NK-92 (cell line): ENCODE results near the gene ENDOD1.
A peak's percentile ranks its signal among the peaks of the same experiment; 100 is the strongest.

Experiments used
- DNase-seq: peaks from one replicate; lab custom pipeline; 2025; ENCODE audit not compliant: unreplicated experiment; lab: John Stamatoyannopoulos, UW

ENDOD1 gene

DNA sequence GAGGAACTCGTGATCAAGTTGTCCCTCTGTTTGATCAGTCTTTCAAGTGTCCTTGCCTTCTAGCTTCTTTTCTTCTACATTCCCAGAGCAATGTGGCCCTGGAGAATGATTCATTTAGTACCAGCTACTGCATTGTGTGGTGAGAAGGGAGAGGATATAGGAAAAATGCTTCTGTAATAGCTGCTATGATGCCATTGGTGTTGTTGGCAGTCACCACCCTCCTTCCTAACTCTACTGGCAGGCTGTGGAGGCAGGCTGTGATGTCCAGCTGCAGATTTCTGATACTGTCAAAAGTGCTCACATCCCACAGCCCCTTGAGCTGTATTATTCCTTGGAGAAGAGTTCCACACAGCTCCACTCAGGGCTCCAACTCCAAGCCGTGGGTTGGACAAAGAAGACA, 52.8 kb downstream of the ENDOD1 start:
- no peak for DNase-seq

DNA sequence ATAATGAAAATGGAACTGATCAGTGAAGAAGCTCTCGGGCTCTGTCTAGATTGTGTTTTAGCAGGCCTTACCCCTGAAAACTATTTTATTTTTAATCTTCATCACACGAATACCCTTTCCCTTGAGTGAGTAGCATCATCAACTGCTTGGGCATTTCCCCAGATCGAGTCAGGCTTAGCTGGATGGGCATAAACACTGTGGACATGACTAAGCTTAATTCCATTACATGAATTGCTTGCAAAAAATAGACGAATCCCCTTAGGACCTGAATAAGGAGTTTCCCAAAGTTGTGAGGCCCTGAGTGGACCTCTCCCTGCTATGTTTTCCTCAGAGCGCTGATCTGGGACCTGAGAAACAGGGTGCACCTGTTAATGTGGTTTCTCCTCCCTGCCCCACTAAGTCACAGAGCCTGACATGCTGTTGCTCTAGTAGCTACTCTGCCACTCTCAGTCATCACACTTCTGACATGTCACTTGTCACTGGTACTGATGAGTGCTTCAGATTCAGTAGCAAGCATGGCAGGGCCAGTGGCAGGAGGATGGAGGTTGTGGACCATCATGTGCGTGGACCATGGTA, 53.5 kb downstream of the ENDOD1 start:
- DNase-seq = no peak

DNA sequence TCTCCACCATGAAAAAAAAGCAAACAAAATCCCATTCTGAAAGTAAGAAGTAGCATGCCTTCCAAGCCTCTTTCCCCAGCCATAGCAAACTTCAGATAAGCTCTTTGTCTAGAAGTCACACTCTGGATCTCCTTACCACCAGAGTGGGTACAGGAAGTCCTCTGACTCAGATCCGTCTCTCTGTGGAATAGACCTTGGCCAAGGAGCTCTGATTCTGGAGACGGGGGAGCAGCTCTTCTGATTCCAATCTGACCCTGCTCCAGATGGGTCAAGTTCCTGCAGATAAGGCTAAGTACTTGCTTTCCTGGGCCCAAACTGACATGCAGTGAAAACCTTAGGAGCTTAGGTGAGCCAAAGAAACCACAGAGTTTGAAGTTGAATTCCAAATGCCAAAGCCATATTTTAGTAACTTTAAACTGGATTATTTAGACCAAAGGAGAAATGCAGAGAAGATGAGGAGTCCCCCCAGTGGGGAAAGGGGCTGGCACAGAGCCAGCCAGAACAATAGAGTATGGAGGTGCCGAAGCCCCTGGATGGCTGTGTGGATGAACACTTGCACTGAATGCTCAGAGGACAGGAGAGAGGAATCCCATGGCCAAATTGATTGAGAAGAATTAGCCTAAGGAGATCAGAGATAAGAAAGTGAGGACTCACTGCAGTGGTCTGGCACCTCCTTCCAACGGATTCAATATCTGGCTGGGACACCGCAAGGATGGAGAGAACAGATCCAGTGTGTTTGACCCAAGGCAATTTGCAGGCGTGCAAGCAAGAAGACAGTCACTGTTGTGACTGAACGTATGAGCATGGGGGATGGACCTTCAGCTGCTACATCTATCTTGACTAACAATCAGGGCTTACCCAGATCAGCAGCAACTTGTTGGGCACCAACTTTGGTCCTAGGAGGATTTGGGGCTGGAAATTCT, 54.9 kb downstream of the ENDOD1 start:
- no peak for DNase-seq

DNA sequence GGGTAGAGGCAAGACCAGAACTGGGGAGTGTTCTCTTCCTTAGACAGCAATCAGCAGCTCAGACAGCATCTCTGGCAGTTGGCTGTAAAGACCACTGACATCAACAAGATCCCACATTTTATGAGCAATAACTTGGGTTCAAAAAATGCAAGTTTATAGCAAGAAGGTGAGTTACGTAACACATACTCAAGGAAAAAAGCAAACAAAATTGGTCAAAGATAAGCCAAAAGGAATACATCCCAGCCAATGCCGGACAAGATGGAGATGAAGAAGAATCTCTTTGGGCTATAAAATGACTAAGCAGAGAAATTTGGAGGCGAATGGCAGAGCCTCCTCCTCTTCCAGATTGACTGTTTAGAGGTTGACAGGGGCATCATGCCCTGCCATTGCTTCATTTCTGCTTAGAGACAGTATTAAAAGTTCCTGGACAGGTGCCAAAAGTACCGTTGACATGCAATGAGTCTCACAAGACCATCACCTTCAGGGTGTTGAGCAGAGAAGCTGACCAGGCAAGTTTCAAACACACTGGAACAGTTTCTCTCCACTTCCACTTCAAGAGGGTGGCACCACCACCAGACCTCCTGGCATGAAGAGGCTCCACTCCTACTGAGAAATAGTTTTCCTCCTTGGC, 55.9 kb downstream of the ENDOD1 start:
- DNase-seq = no peak

DNA sequence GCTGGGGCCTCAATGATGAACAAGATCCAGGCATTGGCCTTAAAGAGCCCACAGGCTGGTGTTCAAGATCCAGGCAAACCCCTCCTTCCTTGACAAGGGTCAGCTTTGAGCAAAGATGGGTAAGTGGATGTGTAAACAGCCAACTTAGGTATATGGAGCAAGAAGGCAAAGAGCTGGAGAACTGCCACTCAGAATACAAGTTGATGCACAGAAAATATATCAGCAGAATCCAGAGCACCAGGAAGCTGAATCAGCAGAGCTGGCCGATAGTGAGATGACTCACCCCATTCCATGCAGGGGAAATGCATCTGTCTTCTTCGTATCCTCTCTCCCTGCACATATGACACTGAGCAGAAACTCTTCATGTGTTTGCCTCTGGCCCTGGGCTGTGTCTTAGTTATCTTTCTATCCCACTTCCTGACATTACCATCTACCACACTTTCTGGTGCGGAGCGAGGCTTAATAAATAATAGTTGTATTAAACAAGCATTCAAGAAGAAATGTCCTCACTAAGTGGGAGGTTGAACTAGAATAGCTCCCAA, 57.8 kb downstream of the ENDOD1 start:
- no peak for DNase-seq

DNA sequence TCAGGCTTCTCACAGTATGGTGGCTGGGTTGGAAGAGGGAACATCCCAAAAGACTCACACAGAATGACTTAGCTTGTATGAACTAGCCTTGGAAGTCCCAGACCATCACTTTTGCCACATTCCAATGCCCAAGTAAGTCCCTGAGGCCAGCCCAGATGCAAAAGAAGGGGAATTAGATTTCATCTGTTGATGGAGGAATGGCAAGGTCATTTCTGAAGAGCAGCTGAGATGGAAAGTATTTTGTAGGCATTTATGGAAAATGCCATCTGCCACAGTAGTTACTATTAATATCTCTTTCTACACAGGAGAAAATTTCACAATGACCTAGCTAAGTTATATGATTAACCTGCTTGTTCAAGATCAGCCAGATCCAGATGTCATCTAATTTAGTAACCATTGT, 58.8 kb downstream of the ENDOD1 start:
- no peak for DNase-seq

DNA sequence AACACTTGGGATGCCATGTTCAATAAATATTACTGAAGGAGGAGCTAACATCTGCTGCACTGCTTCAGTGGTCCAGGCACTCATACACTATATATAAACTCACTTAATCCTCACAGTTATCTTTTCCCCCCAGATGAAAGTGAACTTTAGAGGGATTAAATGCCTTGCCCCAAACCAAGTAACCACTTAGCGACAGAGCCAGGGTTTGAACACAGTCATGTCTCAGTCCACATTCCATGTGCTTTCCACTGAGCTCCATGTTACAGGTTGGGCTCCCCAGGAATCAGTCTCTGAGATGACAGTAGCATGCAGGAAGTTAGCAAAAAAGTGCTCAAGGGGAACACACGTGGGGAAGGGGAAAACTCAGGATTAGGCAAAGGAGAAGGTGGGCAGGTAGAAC, 59.3 kb downstream of the ENDOD1 start:
- DNase-seq = no peak

DNA sequence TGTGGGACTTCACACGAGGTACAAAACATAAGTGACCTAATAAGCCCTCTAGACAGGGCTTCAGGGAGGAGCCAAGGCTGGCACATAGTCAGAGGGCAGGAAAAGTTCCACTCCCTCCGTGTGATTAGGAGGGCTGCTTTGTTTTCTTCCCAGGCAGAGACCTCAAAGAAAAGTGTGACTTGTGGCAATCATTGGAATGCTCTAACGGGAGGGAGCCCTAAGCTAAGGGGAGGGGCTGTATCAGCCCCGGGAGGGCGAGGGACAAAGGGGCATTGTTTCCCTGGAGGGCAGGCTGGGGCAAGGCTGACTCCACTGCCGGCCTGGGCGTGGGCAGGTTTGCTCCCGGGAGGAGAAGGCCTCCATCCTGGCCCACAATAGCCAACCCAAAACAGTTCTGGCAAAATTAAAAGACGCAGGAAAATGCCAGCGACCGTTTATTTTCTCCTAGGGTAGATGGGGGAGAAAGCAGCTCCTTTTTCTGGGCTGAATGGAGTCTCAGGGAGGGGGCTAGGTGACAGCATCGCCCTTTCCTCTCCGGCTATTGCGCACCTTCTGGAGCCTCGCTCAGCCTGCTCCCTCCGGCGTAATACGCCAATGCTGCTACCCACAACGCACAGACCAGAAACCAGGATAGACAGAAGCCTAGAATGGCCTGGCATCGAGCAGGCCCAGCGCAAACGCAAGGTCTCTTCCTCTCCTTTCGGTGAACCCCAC, 60.2 kb downstream of the ENDOD1 start:
- DNase-seq = no peak

DNA sequence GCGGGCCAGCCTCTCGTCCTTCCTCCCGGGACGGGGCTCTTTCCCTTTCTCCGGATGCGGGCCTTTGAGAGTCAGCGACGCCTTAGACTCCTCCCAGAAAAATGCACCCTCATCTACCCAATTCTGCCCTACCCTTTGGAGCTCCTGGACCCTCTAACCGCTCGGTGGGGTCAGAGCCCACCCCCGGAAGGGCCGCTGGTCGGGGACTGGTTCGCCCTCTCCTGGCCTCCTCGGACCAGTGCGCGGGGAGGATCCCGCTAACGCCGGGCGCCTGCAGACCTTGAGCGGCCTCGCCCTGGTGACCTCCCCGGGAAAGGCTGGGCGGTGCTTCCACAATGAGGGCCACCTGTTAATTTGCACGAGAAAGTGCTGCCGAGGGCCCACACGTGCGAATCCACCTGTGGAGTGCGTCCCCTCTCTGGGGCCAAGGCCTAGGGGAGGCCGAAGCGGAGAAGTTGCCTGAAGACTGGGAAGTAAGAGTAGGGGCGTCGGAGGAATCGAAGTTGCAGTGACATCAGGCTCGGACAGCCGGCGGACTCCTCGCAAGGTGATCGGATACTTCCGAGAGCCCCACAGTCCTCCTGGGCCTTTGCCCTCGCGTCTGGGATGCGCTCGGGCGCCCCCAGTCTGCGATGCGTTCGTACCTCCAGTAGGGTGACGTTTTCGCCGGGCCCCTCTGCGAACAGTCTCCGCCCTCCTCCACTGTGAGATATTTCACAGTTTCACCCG, 61.5 kb downstream of the ENDOD1 start:
- DNase-seq = peak; percentile 42

DNA sequence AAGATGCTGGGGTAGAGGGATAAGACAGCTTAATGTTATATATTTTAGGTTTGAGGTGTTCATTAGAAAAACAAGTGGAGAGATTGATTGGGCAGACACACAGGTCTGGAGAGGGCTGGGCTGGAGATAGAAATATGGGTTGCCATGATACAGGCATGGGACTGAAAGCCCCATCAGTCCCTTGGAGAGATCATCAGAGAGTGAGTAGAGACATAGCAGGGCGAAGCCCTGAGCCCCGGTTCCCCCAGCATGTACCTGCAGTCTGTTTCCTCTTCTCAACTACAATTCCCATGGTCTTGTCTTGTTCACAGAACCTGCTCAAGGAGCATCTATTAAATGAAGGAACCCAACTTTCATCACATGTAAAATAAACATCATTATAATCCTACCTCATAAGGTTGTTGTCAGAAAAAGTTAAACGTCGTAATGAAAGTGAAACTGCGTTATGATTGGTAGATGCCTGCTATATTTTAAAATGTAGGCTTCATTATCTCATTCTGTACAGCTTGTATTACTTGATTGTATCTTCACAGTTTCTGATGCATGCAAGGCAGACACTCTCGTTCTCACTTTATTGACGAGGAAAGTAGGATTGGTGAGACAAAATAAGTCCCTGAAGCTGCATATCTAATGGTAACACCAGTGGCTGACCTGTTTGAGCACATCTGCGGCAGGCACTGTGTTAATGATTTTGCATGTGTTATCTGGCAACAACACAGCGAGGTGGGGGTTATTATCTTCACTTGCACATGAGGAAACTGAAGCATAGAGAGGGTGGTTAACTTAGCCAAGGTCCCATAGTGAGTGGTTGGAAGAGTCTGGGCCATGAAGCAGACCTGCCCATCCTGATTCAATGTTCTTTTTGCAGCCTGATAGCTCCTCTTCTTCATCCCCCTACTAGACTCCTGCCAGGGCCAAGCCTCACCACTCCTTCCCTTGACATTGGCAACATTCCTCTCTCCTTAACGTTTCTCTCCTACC, 63.5 kb downstream of the ENDOD1 start:
- DNase-seq = no peak

DNA sequence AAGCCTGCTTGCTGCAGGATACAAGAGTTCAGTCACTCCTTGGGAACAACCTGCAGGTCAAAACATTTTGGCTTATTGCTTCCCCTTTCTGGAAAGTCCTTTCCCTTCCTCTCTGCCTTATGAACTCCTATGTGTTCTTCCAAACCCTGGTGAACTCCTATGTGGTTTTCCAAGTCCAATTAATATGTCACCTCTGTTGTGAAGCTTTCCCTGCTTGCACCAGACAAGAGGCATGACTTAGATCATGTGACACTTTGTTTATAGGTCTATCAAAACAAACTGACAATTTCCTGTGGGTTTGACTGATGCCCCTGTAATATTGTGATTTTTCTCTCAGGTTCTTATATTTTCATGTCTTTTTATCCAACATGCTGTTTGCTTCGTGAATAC, 64.2 kb downstream of the ENDOD1 start:
- no peak for DNase-seq

DNA sequence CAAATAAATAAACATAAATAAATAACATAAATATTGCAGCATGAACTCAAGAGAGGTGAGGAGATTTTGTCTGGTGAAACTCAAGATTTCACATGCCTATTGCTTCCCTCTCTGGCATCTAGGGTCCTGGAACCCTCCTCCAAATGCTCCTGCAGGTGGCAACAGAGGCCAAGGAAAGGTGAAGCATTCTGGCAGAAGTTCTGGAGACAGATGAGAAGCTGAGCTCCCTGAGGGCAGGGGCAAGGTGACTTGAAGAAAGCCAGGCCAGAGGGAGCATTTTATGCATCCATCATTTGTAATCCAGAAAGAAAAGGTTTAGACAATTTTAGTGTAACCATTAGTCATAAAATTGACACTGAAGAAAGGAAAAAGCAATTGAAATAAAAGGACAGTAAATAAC, 64.9 kb downstream of the ENDOD1 start:
- DNase-seq = no peak

DNA sequence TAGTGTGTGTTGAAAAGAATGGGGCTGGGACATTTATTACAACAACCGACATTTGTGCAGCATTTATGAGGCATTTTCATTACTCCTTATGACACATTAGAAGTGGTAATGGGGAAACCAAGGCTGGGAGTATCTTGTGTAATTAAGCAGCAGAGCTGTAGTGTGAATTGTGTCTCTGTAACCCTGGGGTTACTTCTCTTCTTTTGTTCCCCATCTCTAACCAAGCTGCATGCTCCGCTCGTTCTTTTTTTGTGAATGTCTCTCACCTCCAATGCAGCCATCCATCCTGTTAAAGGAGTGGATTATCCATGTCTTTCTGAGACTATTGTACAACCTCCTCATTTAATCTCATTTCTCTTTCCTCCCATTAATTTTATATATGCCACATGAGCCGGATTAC, 65.7 kb downstream of the ENDOD1 start:
- DNase-seq = no peak

DNA sequence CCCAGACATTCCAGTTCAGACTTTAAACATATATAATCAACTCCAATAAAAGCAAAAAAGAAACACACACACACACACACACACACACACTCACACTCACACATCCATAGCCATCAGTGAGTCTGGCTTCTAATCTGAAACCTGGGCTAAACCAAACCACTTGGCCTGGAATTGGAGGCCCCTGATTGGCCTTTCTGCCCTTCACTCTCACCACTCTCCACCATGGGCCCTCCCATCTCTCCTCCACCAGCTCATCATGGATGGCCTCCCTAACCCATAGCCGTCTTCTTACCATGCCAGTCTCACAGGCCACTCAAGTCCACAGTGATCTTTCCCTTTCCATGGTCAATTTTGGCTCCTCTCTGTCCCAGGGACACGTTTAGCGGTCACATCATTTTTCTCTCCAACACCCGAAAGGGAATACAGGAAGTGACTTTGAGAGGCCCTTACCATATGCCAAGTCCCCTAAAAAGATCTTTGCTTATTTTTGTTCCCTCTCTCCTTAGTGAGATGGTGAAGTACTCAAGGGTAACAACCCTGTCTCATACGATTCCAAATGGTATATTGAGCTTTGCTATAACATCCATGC, 66.6 kb downstream of the ENDOD1 start:
- DNase-seq = no peak

DNA sequence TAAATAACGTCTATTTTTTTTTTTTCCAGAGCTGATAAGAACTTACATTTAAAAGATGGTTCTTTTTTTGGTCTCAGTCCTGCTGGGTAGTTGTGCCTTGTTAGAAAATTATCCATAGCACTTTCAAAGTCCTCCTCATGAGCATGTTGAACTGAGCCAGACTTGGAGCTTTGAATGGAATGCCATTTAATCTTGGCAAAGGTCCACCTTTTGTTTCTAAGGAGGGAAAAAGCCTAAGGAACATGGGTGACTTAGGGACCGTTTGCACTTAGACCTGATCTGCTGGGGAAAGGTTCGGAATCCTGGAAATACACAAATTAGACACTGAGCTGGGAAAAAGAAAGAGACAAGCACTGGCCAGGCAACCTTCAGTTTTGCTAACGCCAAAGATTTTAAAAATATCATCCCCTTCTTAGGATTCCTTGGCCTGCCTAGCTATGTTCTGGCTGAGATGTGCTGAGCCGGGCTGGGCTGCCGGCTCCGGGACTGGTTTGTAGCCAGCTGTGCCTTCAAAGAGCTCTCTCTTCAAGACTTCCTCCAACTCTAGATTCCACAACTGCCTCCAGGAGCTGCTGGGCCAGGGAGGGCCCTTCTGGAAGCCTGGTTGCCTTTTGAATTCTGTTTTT, 67.4 kb downstream of the ENDOD1 start:
- DNase-seq = no peak

DNA sequence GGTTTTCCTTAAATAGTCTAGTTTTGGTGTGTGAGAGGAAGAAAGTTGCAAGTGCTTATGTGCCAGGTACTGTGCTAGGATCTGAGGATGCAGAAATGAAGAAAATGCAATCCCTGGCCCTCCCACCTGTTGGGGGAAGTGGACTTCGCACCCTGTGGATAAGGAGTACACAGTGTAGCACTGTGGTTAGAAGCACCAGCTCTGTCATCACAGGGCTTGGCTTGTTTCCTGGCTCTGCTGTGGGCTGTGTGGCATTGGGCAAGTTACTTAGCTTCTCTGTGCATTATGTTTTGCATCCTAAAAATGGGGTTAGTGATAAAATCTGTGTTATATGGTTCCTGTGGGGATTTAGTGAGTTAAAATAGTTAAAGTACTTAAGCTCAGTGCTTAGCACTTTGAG, 68.2 kb downstream of the ENDOD1 start:
- no peak for DNase-seq

DNA sequence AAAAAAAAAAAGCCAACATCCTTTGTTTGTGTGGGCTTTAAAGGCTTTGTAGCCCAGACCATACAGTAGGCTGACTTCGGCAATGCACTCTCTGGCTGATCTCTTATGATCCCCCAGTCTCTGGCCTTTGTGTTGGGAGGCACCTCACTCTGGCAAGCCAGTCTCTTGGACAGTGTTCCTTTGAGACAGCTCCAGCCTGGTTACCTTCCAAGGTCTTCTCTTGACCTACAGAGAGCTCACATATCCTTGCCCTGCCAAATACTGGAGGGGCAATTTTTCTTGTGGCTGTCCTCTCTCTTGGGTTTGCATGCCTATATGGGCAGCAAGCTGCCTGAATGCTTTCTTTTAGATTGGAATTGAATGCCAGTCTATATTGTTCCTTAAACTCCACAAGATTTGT, 71.6 kb downstream of the ENDOD1 start:
- DNase-seq = no peak

DNA sequence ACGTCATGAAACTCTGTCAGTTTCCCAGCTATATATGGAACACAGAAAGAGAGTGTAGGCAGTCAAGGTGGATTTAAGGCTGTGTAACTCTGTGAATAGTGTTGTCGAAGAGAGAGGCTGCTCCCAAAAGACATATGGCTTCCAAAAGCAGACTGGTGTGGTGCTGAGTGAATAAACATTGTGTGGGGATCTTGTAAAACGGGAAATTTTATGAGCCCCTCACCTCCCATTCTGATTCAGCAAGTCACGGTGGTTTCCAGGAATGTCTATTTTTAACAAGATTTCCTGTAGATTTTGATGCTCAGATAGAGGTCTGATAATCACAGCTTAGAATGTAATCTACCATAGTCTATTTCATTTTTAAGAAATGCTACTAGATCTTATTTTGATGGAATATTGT, 73.5 kb downstream of the ENDOD1 start:
- DNase-seq = no peak

DNA sequence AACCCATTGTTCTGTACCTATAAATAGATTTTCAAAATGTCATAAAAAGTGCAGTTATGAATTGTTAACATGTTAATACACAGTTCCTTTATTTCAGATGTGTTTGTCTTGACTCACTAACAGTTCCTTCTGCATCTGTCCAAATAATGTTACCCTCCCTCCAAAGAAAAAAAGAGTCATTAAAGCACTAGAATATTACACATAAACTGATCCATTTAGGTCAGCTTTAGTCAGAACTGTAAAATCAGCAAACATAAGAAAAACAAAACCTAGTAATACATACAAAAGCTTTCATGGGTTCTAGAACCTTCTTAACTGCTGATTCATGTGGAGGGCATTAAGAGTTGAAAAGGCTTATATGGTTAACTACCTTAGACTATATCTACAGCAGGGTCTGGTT, 76.0 kb downstream of the ENDOD1 start:
- no peak for DNase-seq
